Glomerular endothelial cell (primary cell): ENCODE measurements around the gene RAB24. TPM values are rescaled to one million over a fixed set of nuclear protein-coding genes. Genes with fewer than 3 reads are reported as not detected.

Experiments used
- DNase-seq: peaks from one replicate; pipeline ENCODE4 v3.0.0-alpha.2; 2011; ENCODE audit warnings: low read depth, low spot score; ENCODE audit errors: extremely low read depth
- total RNA-seq: library from RNA; depleted of rRNA; stranded (reverse); fragments of >200 nt; gene quantifications from 2 replicates; pipeline ENCODE4 v1.2.3, GENCODE V29; 2015

RAB24 gene
- total RNA-seq, 1 donor from 2014 or later, result 30.8 TPM

- DNase-seq, result no peak
Measured at GRCh38 chr5:177333420-177334154, 30.1 kb upstream of the RAB24 start.

- DNase-seq, result no peak
Measured at GRCh38 chr5:177332896-177333260, 29.4 kb upstream of the RAB24 start.

GRCh38 chr5:177332031-177332895 is 28.7 kb upstream of the RAB24 start:
- DNase-seq, result no peak

- no peak for DNase-seq
Measured at GRCh38 chr5:177330991-177331842, 27.7 kb upstream of the RAB24 start.

GRCh38 chr5:177329883-177330282 is 26.4 kb upstream of the RAB24 start:
- no peak for DNase-seq

- DNase-seq, result no peak
Measured at GRCh38 chr5:177328545-177329231, 25.2 kb upstream of the RAB24 start.

GRCh38 chr5:177327539-177328522 is 24.3 kb upstream of the RAB24 start:
- no peak for DNase-seq

GRCh38 chr5:177325868-177326381 is 22.4 kb upstream of the RAB24 start:
- no peak for DNase-seq

- DNase-seq, result no peak
Measured at GRCh38 chr5:177320879-177321278, 17.4 kb upstream of the RAB24 start.

GRCh38 chr5:177319913-177320588 is 16.5 kb upstream of the RAB24 start:
- DNase-seq, result no peak

- peak; percentile 65 for DNase-seq
Measured at GRCh38 chr5:177317959-177318377, 14.4 kb upstream of the RAB24 start.

GRCh38 chr5:177316005-177316404 is 12.5 kb upstream of the RAB24 start:
- DNase-seq, result no peak

- DNase-seq, result no peak
Measured at GRCh38 chr5:177315411-177315810, 11.9 kb upstream of the RAB24 start.

GRCh38 chr5:177314376-177315342 is 11.1 kb upstream of the RAB24 start:
- DNase-seq, result no peak

GRCh38 chr5:177313561-177314259 is 10.2 kb upstream of the RAB24 start:
- no peak for DNase-seq

- no peak for DNase-seq
Measured at GRCh38 chr5:177312649-177313181, 9.2 kb upstream of the RAB24 start.
